EL (cell line): ENCODE results near the gene NKX1-1.

Source experiments
- DNase-seq: peaks from one replicate; pipeline ENCODE4 v3.0.0-alpha.2; 2016

The NKX1-1 gene

DNA sequence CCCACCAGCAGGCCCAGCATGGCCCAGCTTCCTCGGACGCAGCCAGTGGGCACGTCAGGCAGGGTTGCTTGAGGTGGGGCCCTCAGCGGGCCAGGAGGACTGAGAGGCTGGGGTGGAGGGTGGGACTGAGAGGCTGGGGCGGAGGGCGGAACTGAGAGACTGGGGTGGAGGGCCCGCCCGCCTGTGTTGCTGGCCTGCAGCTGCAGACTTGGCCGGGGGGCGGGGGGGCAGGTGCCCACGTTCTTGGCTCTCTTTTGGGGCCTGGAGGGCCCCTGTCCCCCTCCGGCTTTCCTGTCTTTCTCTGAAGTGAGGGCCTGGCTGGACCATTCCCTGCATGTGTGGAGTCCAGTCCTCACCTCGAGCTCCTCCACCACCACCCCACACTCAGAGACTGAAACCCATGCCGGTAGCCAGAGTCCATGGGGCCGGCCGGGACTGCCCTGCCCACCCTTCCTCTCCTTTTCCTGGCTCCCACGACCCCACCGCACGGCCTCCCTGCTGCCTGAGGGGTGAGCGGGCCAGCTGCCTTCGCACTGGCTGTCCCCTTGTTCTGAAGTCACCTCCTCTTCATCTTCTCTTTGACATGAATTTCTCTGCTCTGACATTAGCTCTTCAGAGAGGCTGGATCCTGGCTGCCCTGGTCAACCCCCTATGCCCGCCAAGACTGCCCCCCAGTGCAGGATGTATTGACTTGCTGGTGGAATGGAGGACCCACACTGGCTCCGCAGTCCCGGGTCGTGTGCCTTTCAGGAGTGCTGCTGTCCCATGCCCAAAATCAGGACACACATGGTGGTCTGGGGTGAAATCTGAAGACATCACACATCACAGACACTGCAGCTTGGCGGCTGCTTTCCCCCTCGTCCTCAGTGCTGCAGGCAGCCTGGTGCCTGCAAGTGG, 10.1 kb upstream of the NKX1-1 start:
- DNase-seq = no peak

DNA sequence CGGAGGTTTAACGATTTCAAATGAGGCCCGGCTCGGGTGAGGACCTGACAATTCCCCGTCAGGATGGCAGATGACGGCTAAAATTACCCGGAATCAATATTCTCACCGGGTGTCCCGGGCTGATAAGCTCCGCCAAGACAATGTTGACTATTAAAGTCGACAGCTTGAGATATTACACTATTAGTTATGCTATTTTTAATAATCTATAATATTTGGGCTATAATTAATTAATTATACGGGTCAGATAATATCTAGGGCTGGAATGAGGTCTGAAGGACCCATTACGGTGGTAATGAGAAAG, 9.4 kb upstream of the NKX1-1 start:
- no peak for DNase-seq

DNA sequence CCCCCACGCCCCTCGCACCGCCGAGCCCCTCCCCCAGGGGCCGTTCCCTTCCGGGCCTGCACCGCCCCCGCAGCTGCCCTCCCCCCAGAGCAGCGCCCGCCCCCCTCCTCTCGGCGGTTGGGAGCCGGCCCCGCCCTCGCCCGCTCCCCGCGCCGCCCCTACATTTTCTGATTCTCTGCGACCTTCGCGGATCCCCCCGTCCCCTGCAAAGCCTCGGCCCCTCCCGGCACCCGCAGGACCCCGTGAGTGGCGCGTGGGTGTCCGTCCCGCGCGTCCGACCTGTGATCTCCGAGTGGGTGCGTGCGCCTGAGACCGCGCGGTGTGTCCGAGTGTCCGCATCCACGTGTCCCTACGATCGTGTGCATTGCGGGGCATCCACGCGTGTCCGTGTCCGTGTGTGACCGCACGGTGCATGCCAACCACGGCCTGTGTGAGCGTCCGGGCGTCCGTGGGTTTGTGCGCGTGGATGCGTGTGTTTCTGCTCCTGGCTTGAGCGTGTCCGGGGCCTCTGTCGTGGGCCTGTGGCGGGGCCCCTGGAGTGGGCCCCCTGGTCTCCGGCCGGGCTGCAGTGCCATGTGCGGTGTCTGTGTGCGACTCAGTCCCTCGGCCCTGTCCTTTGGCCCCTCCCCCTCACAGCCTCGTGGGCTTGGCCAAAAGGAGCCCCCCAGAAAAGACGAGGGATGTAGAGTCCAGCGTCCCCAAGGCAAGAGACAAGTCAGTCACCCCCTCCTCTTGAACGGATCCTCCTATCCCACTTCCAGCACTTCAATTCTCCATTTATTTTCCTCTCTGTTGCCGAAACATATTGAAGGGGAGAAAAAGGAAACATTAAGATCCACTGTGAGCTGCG, 8.8 kb upstream of the NKX1-1 start:
- no peak for DNase-seq

DNA sequence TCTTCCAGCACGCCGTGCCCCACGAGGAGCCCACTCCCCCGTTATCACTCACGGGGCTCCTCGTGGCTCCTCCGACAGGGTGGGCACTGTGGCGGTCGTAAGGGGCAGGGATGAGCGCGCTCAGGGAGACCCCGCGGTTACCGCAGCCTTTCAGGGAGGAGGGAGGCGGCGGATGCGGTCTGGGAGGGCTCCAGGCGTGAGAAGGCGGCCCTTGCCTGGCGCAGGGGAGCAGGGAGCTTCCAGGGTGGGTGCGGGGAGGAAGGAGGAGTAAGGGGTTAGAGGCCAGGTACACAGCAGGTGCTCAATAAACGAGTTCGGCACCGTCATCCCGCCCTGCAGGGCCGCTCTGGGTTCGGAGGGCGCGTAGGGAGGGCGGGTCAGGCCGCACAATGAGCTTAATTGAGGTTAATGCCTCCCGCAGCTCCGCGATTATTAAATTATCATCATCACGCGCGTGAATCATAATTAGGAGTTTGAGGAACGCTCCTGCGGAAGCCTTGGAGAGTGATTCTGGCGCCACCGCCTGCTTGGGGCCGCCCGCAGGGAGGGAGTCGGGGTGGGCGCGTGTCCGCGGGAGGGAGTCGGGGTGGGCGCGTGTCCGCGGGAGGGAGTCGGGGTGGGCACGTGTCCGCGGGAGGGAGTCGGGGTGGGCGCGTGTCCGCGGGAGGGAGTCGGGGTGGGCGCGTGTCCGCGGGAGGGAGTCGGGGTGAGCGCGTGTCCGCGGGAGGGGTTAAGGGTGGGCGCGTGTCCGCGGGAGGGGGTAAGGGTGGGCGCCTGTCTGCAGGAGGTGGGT, 7.6 kb upstream of the NKX1-1 start:
- no peak for DNase-seq

DNA sequence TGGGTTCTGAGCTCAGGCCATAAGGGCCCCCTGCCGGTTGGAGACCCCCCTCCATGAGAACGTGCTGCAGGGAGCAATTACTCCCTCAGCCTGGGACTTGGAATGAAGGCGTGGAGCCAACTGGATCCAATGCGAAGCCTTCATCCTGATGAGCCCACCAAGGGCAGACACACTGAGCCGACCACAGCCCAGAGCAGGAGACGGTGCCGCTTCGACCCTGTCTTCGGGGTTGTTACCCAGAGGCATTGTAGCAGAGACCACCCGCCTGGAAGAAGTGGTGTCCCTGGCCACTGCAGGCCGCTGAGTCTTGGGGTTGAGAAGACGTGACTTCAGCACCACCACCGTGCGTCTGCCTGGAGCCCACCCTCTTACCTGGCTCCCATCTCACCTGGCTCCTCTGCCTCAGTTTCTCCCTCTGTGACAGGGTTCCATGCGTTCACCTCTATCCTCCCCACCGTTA, 7.0 kb upstream of the NKX1-1 start:
- DNase-seq = no peak

DNA sequence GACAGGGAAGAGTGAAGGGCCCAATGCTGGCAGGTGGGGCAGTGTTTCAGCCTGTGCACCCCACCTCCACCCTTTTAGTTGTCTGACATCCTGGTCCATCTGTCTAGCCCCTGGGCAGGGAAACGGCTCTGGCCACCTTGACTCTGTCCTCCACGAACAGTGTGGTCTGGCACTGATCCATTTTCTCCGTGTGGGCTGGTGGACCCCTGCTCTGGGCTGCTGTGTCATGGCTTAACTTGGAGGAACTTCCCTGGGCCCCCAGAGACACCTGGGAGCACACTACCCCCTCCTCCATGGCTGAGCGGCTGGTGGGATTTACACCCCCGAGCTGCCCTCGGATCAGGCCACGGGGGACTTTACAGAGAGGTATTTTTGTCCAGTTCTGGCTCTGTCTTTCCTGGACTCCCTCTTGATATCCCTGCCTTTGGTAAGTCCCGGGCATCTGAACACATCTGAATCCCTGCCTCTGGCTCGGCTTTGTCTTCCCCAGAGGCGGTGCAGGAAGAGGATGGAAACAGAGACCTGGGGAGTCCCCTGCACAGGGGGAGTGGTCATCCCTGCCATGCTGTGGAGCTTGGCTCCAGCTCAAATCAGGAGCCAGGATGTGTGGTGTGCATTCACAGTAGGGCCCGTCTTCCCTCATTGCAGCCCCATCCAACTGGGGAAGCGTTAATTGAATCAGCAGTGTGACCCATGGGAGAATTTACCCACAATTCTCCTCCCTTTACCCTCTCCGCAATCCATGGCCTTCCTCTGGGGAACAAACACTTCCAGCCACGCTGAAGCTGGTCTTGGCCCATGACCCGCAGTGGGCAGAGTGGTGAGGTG, 6.3 kb upstream of the NKX1-1 start:
- DNase-seq = no peak

DNA sequence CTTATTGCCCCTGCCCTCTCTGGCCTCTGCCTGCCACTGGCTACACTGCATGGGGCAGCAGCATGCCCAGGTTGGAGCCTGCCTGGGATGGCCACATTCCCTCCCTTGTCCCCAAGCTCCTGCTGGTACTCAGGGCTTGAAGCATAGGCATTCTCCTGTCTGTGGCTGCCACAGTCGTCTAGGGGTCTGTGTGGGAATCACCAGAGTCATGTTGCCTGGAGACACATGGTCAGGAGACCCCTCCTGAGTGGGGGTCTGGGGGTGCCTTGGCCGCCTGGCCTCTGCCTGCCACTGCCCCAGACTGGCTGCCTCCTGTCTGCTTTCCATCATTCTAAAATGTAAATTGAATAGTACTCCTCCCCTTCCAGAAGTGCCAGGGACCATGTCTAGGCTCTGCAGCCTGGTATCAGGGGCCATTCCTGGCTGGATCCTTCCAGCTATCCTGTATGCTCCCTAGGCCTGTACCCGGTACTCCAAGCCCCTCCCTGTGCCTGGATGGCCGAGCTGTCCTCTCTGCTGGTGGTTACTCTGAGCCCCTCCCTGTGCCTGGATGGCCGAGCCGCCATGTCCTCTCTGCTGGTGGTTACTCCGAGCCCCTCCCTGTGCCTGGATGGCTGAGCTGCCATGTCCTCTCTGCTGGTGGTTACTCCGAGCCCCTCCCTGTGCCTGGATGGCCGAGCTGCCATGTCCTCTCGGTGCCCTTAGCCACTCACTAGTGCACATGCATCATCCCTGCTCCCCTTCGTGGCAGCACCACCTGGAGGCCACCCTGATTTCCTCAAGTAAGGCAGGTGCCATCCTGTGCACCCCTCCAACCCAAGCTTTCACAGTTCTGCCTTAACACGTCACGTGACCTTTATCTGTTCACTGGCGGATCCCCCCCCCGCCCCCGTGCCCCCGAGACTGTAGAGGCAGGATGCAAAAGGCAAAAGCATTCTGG, 5.5 kb upstream of the NKX1-1 start:
- DNase-seq = no peak

DNA sequence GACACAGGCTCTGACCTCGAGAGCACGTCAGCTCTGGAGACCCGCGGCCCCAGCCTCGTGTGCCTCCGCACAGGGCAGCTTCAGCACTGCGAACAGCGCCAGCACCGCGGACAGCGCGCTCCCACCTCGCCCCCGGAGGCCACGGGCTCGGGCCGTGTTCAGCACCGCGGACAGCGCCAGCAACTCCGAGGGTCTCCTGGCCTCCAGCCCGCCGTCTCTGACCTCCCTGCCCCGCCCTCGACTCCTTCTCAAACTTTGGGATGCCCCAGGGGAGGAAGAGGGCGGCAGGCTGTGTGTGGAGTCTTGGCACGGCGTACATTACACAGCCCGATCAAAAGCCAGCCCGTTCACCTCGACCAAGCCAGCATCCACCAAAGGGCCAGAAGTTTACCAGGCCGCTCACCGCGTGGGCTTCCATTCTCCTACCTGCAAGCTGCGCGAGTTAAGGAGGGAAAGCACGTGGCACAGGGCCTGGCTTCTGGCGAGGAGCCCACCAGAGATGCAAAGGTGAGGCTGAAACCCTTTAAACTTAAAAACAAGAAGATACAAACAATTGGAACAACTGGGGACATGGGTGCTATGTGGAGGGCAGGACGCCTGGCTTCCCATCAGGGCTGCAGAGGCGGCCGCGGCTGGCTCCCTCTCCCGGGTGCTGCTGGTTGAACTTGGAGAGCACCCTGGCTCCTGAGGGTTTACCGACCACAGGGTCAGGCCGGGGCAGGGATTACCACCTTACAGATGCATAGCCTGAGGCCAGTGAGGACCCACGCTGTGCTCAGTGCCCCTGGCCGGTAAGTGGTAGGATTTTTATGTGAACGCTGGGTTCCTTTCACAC, 4.5 kb upstream of the NKX1-1 start:
- peak; percentile 17 for DNase-seq

DNA sequence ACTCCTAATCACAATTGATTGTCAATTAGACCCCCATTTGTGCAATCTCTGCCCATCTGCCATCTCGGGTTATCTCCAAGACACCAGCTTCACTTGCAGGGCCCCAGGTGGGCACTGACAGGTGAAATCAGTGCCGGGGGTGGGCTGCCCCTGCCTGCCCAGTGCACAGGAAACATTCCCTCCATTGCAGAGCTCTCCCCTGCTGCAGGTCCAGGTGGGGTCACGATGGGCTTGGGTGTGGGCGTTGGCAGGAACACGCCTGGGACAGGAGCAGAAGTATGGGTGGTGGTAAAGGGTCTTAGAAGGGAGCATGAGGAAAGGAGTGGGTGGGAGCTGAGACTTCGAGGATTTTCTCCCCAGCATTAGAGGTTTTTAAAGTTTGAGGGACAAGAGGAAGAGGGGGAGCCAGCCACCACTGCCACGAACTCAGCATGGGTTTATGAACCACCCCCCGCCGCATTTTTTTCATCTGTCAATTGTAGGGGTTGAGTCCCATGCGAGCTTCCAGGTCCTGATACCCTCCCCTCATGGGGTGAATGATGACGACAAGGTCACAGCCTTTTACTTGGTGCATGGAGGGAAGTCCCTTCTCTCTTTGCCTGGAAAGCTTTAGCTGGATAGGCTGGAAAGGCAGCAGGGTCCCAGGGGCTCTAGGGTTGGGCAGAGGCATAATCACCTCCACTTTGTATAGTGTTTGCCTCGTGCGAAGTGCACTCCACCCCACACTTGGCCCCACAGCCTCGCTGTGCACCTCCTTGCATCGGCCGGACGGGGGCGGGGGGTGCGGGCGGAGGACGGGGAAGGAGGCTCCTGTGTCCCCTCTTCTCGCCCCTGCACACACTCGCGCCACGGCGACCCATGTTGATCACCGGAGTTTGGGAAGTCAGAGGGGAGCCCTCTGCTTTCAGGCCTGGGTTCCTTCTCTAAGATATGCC, 3.5 kb upstream of the NKX1-1 start:
- DNase-seq = no peak

DNA sequence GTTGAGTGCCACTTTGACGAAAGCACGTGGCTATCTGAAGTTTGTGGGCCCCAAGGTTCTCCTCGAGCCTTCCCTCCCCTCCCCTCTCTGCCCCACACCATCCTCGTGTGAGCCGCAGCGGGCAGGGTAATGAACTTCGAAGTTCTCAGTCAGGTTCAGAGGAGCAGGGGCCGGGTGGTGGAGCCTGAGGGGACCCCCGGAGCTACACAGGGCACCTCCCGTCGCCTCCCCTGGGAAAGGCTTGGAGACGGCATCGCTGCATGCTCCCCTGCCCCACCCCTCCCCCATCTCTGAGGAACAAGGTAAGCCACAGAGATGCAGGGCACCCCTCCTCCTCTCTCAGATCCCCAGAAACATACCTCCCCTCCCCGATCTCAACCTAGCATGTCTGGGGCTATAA, 2.8 kb upstream of the NKX1-1 start:
- DNase-seq = no peak

DNA sequence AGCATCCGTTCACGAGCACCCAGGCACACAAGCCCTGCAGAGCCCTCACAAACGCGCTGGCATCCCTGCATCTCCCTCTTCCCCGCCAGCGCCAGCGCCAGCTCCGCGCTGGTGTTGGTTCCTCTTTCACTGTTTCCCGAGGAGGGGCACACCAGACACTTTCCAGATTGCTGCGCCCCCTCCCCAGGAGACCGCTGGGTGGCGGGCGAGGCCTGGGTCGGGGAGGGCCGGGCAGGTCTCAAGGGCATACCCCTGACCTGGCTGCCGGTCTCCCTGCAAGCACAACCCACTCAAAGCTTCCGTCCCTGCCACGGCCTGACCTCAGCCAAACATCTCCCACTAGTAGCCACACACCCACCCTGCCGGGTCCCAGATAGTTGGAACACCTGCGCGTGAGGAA, 2.2 kb upstream of the NKX1-1 start:
- DNase-seq = no peak

DNA sequence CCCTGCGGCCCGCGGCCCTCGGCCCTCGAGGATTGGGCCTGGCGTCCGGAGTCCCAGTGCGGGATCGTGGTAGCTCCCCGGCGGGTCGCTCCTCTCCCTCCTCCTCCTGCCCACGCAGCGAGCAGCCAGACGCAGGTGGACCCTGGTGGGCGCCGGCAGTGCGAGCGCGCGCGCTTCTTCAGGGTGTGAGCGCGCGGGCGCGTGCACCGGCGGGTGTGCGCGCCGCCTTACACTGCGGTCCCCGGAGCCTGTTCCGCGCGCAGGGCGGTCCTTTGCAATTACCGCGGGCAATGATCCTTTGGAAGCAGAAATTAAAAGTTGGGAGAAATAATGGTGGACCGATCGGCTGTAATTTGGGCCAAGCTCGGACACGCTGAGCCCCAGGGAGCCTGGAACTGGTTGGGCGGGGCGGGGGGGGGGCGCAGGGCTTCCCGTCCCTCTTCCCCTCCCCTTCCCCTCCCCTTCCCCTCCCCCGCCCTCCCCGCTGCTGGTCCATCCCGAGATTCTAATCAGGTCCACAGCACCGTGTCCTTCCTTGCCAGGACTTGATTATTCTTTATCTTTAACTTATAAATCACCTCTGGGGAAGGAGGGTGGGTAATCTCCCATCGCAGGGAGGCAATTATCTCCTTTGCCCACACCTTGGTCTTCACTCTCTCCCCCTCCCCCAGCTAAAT, 1.6 kb upstream of the NKX1-1 start:
- no peak for DNase-seq

DNA sequence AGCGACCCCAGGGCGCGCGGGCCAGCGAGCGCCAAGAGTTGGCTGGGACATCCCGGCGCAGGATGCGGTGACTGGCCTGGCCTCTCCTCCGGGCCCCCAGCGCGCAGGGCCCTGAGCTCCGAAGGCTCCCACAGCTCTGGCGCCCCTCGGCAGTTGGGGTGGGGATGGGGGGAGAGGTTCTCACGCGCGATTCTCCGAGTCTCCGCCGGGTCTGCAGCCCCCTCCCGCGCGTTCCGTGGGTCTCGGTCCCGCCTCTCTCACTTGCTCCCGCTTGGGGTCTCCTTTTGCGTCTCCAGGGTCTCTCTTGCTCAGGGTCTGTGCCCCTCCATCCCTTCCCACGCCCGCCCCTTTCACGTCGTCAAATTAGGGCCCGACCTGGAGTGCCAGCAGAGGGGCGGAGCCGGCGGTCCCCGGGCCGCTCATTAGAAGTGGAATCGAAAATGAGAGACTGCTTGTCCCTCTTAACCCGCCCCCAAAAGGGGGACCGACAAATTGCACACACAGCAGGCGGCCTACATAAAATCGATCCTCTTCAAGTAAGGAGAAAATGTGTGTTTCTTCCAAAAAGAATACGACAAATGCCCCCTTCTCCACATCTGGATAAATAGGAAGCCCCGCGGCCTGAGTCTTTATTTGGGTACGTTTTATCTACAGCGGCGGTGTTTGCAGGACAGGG, 877 bp upstream of the NKX1-1 start:
- DNase-seq = no peak

DNA sequence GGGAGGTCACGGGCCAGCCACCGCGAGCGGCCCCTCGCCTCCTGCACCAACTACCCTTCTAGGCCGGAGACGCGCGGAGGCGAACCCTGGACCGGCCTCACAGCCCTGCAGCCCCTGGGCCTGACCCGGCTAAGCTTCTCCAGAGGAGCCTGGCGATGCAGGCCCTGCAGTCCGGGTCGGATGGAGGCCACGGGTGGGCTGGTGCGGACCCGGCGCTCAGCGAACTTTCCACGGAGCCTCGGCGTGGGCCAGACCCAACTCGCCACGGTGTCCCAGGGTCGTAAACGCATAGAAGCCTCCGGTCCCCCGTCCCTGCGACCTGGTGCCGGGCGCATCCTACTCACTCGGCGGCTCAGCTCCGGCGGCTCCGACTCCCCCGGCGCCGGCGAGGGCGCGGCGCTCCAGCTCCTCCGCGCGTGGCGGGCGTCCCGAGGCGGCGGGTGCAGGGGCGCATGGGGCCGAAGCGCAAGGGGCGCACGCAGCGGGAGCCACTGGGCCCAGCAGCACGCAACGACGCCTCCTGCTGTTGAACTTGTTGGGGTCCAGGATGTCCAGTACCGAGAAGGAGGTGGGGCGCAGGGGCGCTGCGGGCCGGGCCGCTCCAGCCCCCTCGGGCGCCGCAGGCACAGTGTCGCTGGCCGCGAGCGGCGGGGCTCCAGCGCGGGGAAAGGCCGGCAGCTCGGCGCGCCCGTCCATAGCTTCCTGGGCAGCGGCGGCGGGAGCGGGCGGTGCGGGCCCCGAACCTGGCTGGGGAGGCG, 427 bp downstream of the NKX1-1 start:
- DNase-seq = no peak

DNA sequence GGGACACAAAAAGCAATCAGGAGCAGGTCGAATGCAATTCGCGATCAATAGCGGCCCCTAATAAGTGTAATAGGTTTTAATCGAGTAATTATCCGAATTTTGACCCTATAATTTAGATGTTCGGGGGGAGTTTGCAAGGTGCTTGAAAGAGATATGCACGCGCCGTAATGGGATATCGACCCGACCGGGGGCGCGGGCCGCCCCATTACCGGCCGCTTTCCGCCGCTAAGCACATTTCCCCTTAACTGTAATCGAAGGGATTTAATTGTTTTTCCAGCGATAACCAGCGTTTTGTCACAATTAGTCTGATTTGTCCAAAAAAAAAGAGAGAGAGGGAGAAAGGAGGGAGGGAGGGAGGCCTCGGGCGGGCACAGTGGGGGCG, 997 bp downstream of the NKX1-1 start:
- DNase-seq = no peak

DNA sequence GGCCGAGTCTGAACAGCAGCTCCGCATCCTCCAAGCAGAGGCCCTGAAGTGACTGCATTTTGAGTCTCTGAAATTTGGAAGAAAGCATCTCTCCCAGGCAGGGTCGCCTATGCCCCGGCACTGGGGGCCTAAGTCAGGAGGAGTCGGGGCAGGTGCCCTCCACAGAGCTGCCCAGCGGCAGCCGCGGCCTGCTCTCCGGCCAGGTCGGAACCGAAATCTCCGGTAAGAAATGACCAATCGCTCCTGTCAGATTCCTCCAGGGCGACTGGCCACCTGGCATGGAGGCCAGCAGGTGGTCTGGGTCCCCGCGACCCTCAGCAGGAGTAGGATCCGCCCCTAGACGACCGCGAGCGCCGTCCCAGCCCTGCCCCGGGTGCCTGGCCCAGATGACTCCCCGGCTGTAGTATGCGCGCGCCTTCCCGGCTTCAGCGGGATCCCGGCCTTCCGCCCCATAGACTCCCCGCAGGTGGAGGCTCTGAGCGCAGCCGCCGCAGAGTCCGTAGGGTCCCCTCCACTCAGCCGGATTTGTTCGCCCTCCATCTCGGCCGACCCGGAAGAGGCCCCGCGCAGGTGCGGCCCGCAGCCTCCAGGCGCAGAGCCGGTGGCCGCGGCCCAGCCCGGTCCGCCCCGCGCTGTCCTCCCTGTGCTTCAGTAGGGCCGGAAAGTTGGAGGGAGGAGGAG, 1.5 kb downstream of the NKX1-1 start:
- DNase-seq = no peak
